Measurements from ENCODE around the gene SMDT1. TPM values are rescaled to one million over a fixed set of nuclear protein-coding genes. Genes with fewer than 3 reads are reported as not detected.

Gene SMDT1
- total and polyA plus RNA-seq, 2 donors (not counting 3 experiments of a cell fraction or from before 2014, with no cell fraction given) = 61.2 to 74.2 TPM

Small RNA genes within 50 kb of the gene (small RNA-seq; reads per million reads assigned to genes)
- not detected for gene SNORD13P1 (ENCODE audit: insufficient read depth, insufficient read length, low read depth, low replicate concordance)

Other genes starting within 250 kb of the SMDT1 start
- gene SREBF2, start 246.6 kb upstream of the SMDT1 start, total RNA-seq = 136 and 144 TPM in 2 replicates
- gene SREBF2, start 246.6 kb upstream of the SMDT1 start, polyA plus RNA-seq = 101 and 105 TPM in 2 replicates
- gene SHISA8, start 164.6 kb upstream of the SMDT1 start, total RNA-seq = not detected in 2 replicates
- not detected in 2 replicates for gene SHISA8, start 164.6 kb upstream of the SMDT1 start, polyA plus RNA-seq
- 0.51 and 0.81 TPM in 2 replicates for gene TNFRSF13C, start 152.9 kb upstream of the SMDT1 start, total RNA-seq
- 0.19 and 0.27 TPM in 2 replicates for gene TNFRSF13C, start 152.9 kb upstream of the SMDT1 start, polyA plus RNA-seq
- 30.4 and 34.5 TPM in 2 replicates for gene CENPM, start 132.5 kb upstream of the SMDT1 start, total RNA-seq
- gene CENPM, start 132.5 kb upstream of the SMDT1 start, polyA plus RNA-seq = 37.4 and 51.0 TPM in 2 replicates
- gene SEPTIN3, start 110.3 kb upstream of the SMDT1 start, total RNA-seq = 0.18 TPM in 1 of 2 replicates, not detected in the other
- gene SEPTIN3, start 110.3 kb upstream of the SMDT1 start, polyA plus RNA-seq = 0.05 and 0.08 TPM in 2 replicates
- gene WBP2NL, start 80.9 kb upstream of the SMDT1 start, total RNA-seq = 0.27 TPM in 1 of 2 replicates, not detected in the other
- 0.08 and 0.13 TPM in 2 replicates for gene WBP2NL, start 80.9 kb upstream of the SMDT1 start, polyA plus RNA-seq
- gene NAGA, start 8.9 kb upstream of the SMDT1 start, total RNA-seq = 29.0 and 33.1 TPM in 2 replicates
- 62.7 and 63.4 TPM in 2 replicates for gene NAGA, start 8.9 kb upstream of the SMDT1 start, polyA plus RNA-seq
- 23.4 and 25.4 TPM in 2 replicates for gene PHETA2, start 5.5 kb upstream of the SMDT1 start, total RNA-seq
- gene PHETA2, start 5.5 kb upstream of the SMDT1 start, polyA plus RNA-seq = 29.2 and 29.9 TPM in 2 replicates
- gene NDUFA6, start 11.1 kb downstream of the SMDT1 start, total RNA-seq = 84.9 and 95.7 TPM in 2 replicates
- gene NDUFA6, start 11.1 kb downstream of the SMDT1 start, polyA plus RNA-seq = 44.4 and 66.1 TPM in 2 replicates
- 0.91 and 0.97 TPM in 2 replicates for gene CYP2D6, start 51.1 kb downstream of the SMDT1 start, total RNA-seq
- 0.25 TPM in 2 replicates for gene CYP2D6, start 51.1 kb downstream of the SMDT1 start, polyA plus RNA-seq
- gene TCF20, start 191.0 kb downstream of the SMDT1 start, total RNA-seq = 36.7 and 38.3 TPM in 2 replicates
- 9.9 and 11.2 TPM in 2 replicates for gene TCF20, start 191.0 kb downstream of the SMDT1 start, polyA plus RNA-seq